Panc1 (cell line): ENCODE data around the gene PYGO2. TPM values are rescaled to one million over a fixed set of nuclear protein-coding genes. Genes with fewer than 3 reads are reported as not detected.

Source experiments
- ATAC-seq: fragments of 200-7000 bp; cut with Tn5 transposase; 2 replicates; pipeline ENCODE4 v1.9.1; 2020; ENCODE audit warnings: mild to moderate bottlenecking, moderate library complexity
- BruUV-seq: library from RNA; stranded (reverse); fragments of 400-500 nt; replicated peaks from 2 replicates; lab custom pipeline; 2021; lab: Mats Ljungman, UMichigan
- CTCF ChIA-PET: fragments of 300-600 bp; sonication (Branson Sonifier 250); formaldehyde crosslinking; loops from one replicate; lab custom pipeline; 2022; ENCODE audit warnings: antibody characterized with exemption; lab: Charles Lee
- POLR2A ChIA-PET: fragments of 300-600 bp; sonication (Branson Sonifier 250); formaldehyde crosslinking; loops from one replicate; lab custom pipeline; 2022; ENCODE audit warnings: antibody characterized with exemption; lab: Charles Lee
- DNase-seq: peaks from one replicate; pipeline ENCODE4 v3.0.0-alpha.2; 2010; ENCODE audit warnings: low read depth, low spot score
- H3K27ac ChIP-seq: 2 replicates; pipeline ENCODE4 v1.5.1; 2011; ENCODE audit warnings: mild to moderate bottlenecking, low read length, inconsistent platforms
- H3K27me3 ChIP-seq: fragments of 200-500 bp; sonication (Bioruptor generic); 2 replicates; pipeline ENCODE4 v1.6.0; 2014; ENCODE audit warnings: low read length, inconsistent platforms; ENCODE audit not compliant: control insufficient read depth, insufficient read depth
- H3K36me3 ChIP-seq: fragments of 200-500 bp; sonication (Bioruptor generic); 2 replicates; pipeline ENCODE4 v1.5.1; 2014; ENCODE audit warnings: inconsistent platforms, mild to moderate bottlenecking, low read length, moderate library complexity; ENCODE audit not compliant: control insufficient read depth, insufficient read depth
- H3K4me1 ChIP-seq: 2 replicates; pipeline ENCODE4 v1.5.1; 2011; ENCODE audit warnings: inconsistent platforms, mild to moderate bottlenecking, low read length, moderate library complexity; ENCODE audit not compliant: control insufficient read depth, insufficient read depth
- H3K4me3 ChIP-seq, 2 experiments: 2 replicates each; pipeline ENCODE4 v1.5.1; 2011 to 2012; ENCODE audit warnings: low read depth in 2 of 2, low read length in 2 of 2, mild to moderate bottlenecking in 2 of 2, inconsistent platforms in 1 of 2, moderate library complexity in 1 of 2
- H3K9me3 ChIP-seq: fragments of 200-500 bp; sonication (Bioruptor generic); 2 replicates; pipeline ENCODE4 v1.5.1; 2014; ENCODE audit warnings: low read depth, mild to moderate bottlenecking, inconsistent platforms, low read length, moderate library complexity; ENCODE audit not compliant: control insufficient read depth, insufficient read depth
- CTCF ChIP-seq: fragments of 450-650 bp; IDR thresholded peaks from 2 replicates; pipeline ENCODE4 v1.5.1; 2017; ENCODE audit warnings: mild to moderate bottlenecking
- POLR2AphosphoS5 ChIP-seq: IDR thresholded peaks from 2 replicates; pipeline ENCODE4 v1.6.1; 2012; ENCODE audit warnings: mild to moderate bottlenecking, low read depth, low read length, moderate library complexity
- REST ChIP-seq, 2 experiments: IDR thresholded peaks; 2 replicates each; pipeline ENCODE4 v1.6.1; 2011 to 2012; ENCODE audit warnings: low read depth in 2 of 2, control low read depth in 1 of 2, low read length in 1 of 2, mild to moderate bottlenecking in 1 of 2, moderate library complexity in 1 of 2; ENCODE audit not compliant: insufficient read depth in 1 of 2
- SIN3A ChIP-seq: IDR thresholded peaks from 2 replicates; pipeline ENCODE4 v1.6.1; 2012; ENCODE audit warnings: low read depth, mild to moderate bottlenecking, low read length, moderate library complexity, borderline replicate concordance; ENCODE audit not compliant: insufficient read depth
- TCF7L2 ChIP-seq: IDR thresholded peaks from 2 replicates; pipeline ENCODE4 v1.6.1; 2011; ENCODE audit warnings: mild to moderate bottlenecking, low read depth, low read length, inconsistent platforms
- in situ Hi-C: cut with HindIII; loops from 2 replicates; pipeline ENCODE4 v1.10.0; 2016; ENCODE audit warnings: low sequenced_read_pairs, low pct_unique_long_range_greater_than_20kb
- intact Hi-C: fragments of 100-400 bp; cut with micrococcal nuclease; formaldehyde crosslinking; loops from one replicate; pipeline ENCODE4 v1.10.0; 2022; ENCODE audit not compliant: unreplicated experiment
- total RNA-seq: library from RNA; stranded (reverse); gene quantifications from one replicate; pipeline ENCODE4 v1.2.1, GENCODE V29; 2021; ENCODE audit not compliant: unreplicated experiment

The PYGO2 gene
- total RNA-seq, 1 experiment from 2014 or later = 41.1 TPM

DNA sequence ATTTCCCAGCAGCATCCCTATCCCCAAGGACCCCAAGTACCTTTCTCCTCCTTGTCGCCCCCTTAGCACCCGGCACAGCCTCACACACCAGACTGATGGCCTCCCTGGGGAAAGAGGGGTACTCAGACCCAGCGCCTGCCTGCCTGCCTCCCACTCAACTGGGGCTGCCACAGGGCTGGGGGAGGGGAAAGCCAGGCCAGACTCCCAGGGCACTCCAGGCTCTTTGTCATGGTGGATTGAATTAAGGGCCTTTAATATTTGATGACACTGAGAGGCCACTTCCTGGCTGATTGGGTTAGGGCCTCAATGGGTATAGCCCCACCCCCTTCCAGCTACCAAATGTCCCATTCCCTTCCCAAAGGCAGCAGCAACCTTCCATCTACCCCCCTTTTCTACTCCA lies 7.1 kb upstream of the PYGO2 start:
- no peaks in the 10 kb centered on the region for H3K9me3 ChIP-seq
- ATAC-seq (no peak), DNase-seq (no peak)
- H3K27me3 ChIP-seq = no peaks in the 10 kb centered on the region
- TF ChIP-seq CTCF (no peak), REST (IDR thresholded peaks at IDR 0.05; ENCODE audit: insufficient read depth in 1 of 2, low read depth in 2 of 2, low read length in 1 of 2) (no peak), SIN3A (no peak), TCF7L2 (no peak), POLR2AphosphoS5 (no peak)
- ChIA-PET CTCF (no interaction called here), POLR2A (no interaction called here)
- H3K4me3 ChIP-seq = peak overlapping the region; percentile 77 to 88
- BruUV-seq = no TSS peak
- H3K4me1 ChIP-seq = peaks cover 45% of the 10 kb centered on the region
- H3K27ac ChIP-seq = peak overlapping the region; percentile 98
- intact Hi-C loops = no loop called here
- in situ Hi-C loops = no loop called here
- H3K36me3 ChIP-seq = peaks cover 9% of the 10 kb centered on the region

DNA sequence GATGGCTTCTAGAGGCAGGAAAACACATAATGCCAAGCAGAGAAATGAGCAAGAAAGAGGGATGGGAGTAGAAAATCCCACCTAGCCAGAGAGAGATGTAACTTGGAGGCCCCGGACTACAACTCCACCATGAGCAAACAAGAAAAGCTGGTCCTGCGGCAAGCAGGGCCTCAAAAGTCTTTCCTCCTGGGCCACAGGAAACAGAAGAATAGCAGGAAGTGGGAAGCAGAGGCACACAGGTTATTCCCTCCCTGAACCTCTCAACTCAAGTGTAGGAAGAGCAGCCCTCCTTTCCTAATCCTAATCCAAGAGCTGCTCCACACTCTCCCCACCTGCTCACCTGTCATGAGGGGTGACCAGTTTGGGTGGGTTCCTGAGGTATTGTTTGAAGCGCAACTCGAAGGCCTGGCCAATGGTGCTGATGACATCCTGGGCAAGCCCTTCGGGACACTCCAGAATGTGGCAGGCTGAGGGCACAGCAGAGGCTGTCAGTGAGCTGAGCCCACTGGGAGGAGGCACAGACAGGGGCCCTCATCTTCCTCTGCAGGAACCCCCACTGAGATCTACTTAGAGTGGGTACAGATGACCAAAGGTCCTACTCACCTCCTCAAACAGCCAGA lies 5.9 kb upstream of the PYGO2 start:
- H3K4me3 ChIP-seq = peak overlapping the region in 1 of 2 experiments; percentile 77; a peak in 2 of 4 replicates
- no peaks in the 10 kb centered on the region for H3K9me3 ChIP-seq
- H3K4me1 ChIP-seq = peaks cover 54% of the 10 kb centered on the region
- DNase-seq = no peak
- peak overlapping the region; percentile 98 for H3K27ac ChIP-seq
- in situ Hi-C loops (no loop called here), intact Hi-C loops (no loop called here)
- CTCF ChIA-PET = no interaction called here
- POLR2A ChIA-PET = no interaction called here
- peaks cover 16% of the 10 kb centered on the region for H3K36me3 ChIP-seq
- no TSS peak for BruUV-seq
- no peak for ATAC-seq
- TF ChIP-seq TCF7L2 (no peak), POLR2AphosphoS5 (no peak), SIN3A (no peak), CTCF (no peak), REST (IDR thresholded peaks at IDR 0.05; ENCODE audit: insufficient read depth in 1 of 2, low read depth in 2 of 2, low read length in 1 of 2) (no peak)
- H3K27me3 ChIP-seq = no peaks in the 10 kb centered on the region
